NCI-H345 (cell line): ENCODE measurements around the gene TPR.

Experiments
- DNase-seq: peaks from one replicate; lab custom pipeline; 2025; lab: John Stamatoyannopoulos, UW

The TPR gene

GRCh38 chr1:186289943-186290545, 85.0 kb downstream of the TPR start:
- DNase-seq = no peak

DNA sequence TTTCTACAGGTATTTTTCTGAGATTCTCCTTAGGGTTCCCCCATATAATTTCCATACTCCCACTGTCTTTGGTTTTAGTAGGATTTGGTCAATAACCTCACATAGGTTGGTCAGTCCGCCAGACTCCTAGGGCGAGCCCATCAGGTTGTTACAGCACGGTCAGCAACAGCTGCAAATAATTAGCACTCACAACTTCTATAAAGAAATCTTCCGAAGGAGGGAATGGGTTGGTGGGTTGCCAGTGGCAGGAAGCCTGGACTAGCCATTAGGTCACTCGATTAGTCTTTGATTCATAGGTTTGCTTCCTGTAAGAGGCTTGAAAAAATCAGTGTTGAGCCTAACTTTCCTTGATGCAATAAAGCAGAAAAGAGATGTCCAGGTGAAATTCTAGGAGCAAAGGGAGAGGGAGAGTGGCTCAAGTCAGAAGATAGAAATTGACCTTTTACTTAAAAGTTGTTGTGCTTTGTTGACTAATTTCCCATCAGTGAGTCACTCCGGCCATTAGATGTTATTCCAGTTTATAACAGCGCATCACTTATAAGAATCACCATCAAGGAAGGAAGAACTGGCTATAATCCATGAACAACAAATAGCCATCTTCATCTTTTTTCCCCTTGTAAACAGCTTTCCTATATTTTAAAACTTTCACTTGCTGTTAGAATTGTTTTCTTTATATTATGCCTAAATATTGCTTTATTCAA, 88.3 kb downstream of the TPR start:
- DNase-seq = no peak

- no peak for DNase-seq
Measured at GRCh38 chr1:186283374-186283773, 91.7 kb downstream of the TPR start.

DNA sequence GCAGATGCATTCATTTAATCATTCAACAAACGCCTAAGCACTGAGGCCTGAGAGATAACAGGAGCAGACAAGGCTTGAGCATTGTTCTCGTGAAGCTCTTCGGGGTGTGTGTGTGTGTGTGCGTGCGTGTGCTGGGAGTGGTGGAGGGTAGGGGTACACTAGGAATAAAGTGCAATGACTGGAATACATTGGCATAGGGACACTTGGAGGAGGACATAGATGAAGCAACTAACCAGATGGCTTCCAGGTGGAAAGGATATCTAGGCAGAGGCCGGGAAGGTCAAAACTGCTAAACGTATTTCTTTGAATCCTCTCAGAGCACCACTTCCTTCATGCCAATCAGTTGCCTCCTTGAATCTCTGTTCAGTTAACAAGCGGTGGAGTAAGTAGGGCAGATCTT, 92.6 kb downstream of the TPR start:
- no peak for DNase-seq

GRCh38 chr1:186275822-186276221, 99.2 kb downstream of the TPR start:
- DNase-seq = no peak

- DNase-seq = no peak
Measured at GRCh38 chr1:186272486-186272885, 102.6 kb downstream of the TPR start.

- no peak for DNase-seq
Measured at GRCh38 chr1:186271032-186271431, 104.0 kb downstream of the TPR start.
